B cell (primary cell): ENCODE measurements around the gene RIN3. TPM values are rescaled to one million over a fixed set of nuclear protein-coding genes. Genes with fewer than 3 reads are reported as not detected.
A peak's percentile ranks its signal among the peaks of the same experiment; 100 is the strongest.

Experiments
- ATAC-seq: fragments of 200-7000 bp; cut with Tn5 transposase; one replicate; pipeline ENCODE4 v1.10.0; 2021; ENCODE audit warnings: low read depth, mild to moderate bottlenecking, moderate number of reproducible peaks, moderate library complexity
- CTCF ChIA-PET: fragments of 350-600 bp; sonication (Branson Sonifier 250); formaldehyde crosslinking; loops from one replicate; lab custom pipeline; 2021; ENCODE audit warnings: antibody characterized with exemption, inconsistent platforms; lab: Charles Lee
- POLR2A ChIA-PET: fragments of 350-600 bp; sonication (Branson Sonifier 250); formaldehyde crosslinking; loops from one replicate; lab custom pipeline; 2021; ENCODE audit warnings: antibody characterized with exemption; lab: Charles Lee
- DNase-seq: peaks from one replicate; pipeline ENCODE4 v3.0.0; 2013
- H2AFZ ChIP-seq: 2 replicates; pipeline ENCODE4 v1.6.1; 2012; ENCODE audit warnings: mild to moderate bottlenecking, low read depth, low read length; ENCODE audit not compliant: insufficient read depth, poor library complexity, severe bottlenecking
- H3K27ac ChIP-seq, 2 donors: 1 replicate in 1 of 2; 2 replicates in 1 of 2; pipeline ENCODE4 v1.5.1; 2012 to 2013; ENCODE audit warnings: low read length in 2 of 2, mild to moderate bottlenecking in 2 of 2, moderate library complexity in 1 of 2
- H3K27me3 ChIP-seq, 4 experiments: fragments of 200-600 bp in 1 of 4; sonication (generic) in 1 of 4; replicated peaks in 1 of 4; 1 replicate in 2 of 4; 2 replicates in 2 of 4; pipeline versions ENCODE4 v1.6.1 to v1.7.0; 2013 to 2016; ENCODE audit warnings: low read length in 3 of 4, mild to moderate bottlenecking in 2 of 4, mixed read lengths in 1 of 4, moderate library complexity in 1 of 4; ENCODE audit not compliant: insufficient read depth in 4 of 4, control insufficient read depth in 3 of 4; ENCODE audit errors: control extremely low read depth in 1 of 4
- H3K36me3 ChIP-seq, 2 experiments: replicated peaks in 1 of 2; 1 replicate in 1 of 2; 2 replicates in 1 of 2; pipeline versions ENCODE4 v1.6.1 to v1.7.1; 2013; ENCODE audit warnings: low read length in 1 of 2; ENCODE audit not compliant: insufficient read depth in 2 of 2, control insufficient read depth in 1 of 2; ENCODE audit errors: control extremely low read depth in 1 of 2, extremely low read depth in 1 of 2
- H3K4me1 ChIP-seq, 2 donors: fragments of 200-600 bp in 1 of 2; sonication (generic) in 1 of 2; 1 replicate in 1 of 2; 2 replicates in 1 of 2; pipeline versions ENCODE4 v1.5.1 to v1.6.1; 2013 to 2017; ENCODE audit warnings: low read length in 2 of 2; ENCODE audit not compliant: control insufficient read depth in 2 of 2, insufficient read depth in 2 of 2
- H3K4me2 ChIP-seq: replicated peaks from 2 replicates; pipeline ENCODE3; 2012; ENCODE audit warnings: mild to moderate bottlenecking, low read depth, low read length; ENCODE audit not compliant: poor library complexity, severe bottlenecking
- H3K4me3 ChIP-seq, 5 experiments: fragments of 200-600 bp in 1 of 5; sonication (generic) in 1 of 5; 1 replicate in 3 of 5; 2 replicates in 2 of 5; pipeline versions ENCODE4 v1.5.1 to v1.7.0; 2011 to 2016; ENCODE audit warnings: low read length in 4 of 5, mild to moderate bottlenecking in 4 of 5, low read depth in 2 of 5, control low read depth in 1 of 5, moderate library complexity in 1 of 5; ENCODE audit not compliant: insufficient read depth in 1 of 5; ENCODE audit errors: control extremely low read depth in 1 of 5, extremely low read depth in 1 of 5
- H3K79me2 ChIP-seq: fragments of 200-600 bp; sonication (generic); one replicate; pipeline ENCODE4 v1.6.0; 2016; ENCODE audit warnings: low read length; ENCODE audit not compliant: control insufficient read depth, insufficient read depth
- H3K9ac ChIP-seq: fragments of 200-600 bp; sonication (generic); 2 replicates; pipeline ENCODE4 v1.6.1; 2017; ENCODE audit warnings: mild to moderate bottlenecking, low read length, moderate library complexity
- H3K9me3 ChIP-seq, 3 donors: one replicate each; pipeline versions ENCODE4 v1.6.1 to v1.7.1; 2013; ENCODE audit warnings: low read length in 2 of 3; ENCODE audit not compliant: control insufficient read depth in 2 of 3, insufficient read depth in 1 of 3; ENCODE audit errors: control extremely low read depth in 1 of 3
- H4K20me1 ChIP-seq: 2 replicates; pipeline ENCODE4 v1.6.0; 2012; ENCODE audit warnings: mild to moderate bottlenecking, low read length; ENCODE audit not compliant: insufficient read depth, control insufficient read depth, poor library complexity, severe bottlenecking
- H3K27ac Mint-ChIP-seq: one replicate; pipeline ENCODE4 v1.8.0; 2021; ENCODE audit warnings: mixed read lengths
- H3K27me3 Mint-ChIP-seq: one replicate; pipeline ENCODE4 v1.8.0; 2021; ENCODE audit warnings: mixed read lengths
- H3K4me1 Mint-ChIP-seq: one replicate; pipeline ENCODE4 v1.8.0; 2021; ENCODE audit warnings: mixed read lengths
- H3K4me3 Mint-ChIP-seq: one replicate; pipeline ENCODE4 v1.8.0; 2021; ENCODE audit warnings: mixed read lengths
- H3K9me3 Mint-ChIP-seq: one replicate; pipeline ENCODE4 v1.8.0; 2022; ENCODE audit warnings: mixed read lengths; ENCODE audit not compliant: insufficient read depth
- EZH2 ChIP-seq: IDR thresholded peaks from 2 replicates; pipeline ENCODE4 v1.6.1; 2012; ENCODE audit warnings: borderline replicate concordance, low read depth, mild to moderate bottlenecking, moderate library complexity, low read length; ENCODE audit not compliant: insufficient read depth, poor library complexity, severe bottlenecking
- WGBS: methylation state at CpG from one replicate; pipeline ENCODE4 v1.1.5; 2013; ENCODE audit warnings: missing lambda C conversion rate; ENCODE audit not compliant: insufficient coverage; 5-methylcytosine and 5-hydroxymethylcytosine counted together
- intact Hi-C: fragments of 100-400 bp; cut with micrococcal nuclease; formaldehyde crosslinking; loops from one replicate; pipeline ENCODE4 v1.10.0; 2022
- polyA plus RNA-seq: library from polyadenylated mRNA; depleted of rRNA; stranded (reverse); fragments of >200 nt; gene quantifications from 2 replicates; pipeline ENCODE4 v1.2.3, GENCODE V29; 2012
- total RNA-seq, 2 donors: library from RNA; stranded (reverse); fragments of 120-200 nt in 1 of 2; gene quantifications; 1 replicate in 1 of 2; 2 replicates in 1 of 2; pipeline versions ENCODE4 v1.2.3 to v1.2.4, GENCODE V29; 2013 to 2022
- TF ChIP-seq, protein P1 (sequence below): fragments of 200-600 bp; IDR thresholded peaks from one replicate; pipeline ENCODE4 v1.8.0; 2022; ENCODE audit warnings: antibody characterized with exemption, mild to moderate bottlenecking

The RIN3 gene
- total and polyA plus RNA-seq, 2 donors (not counting 1 experiment from before 2014, with no cell fraction given) = 62.1 to 123 TPM

DNA sequence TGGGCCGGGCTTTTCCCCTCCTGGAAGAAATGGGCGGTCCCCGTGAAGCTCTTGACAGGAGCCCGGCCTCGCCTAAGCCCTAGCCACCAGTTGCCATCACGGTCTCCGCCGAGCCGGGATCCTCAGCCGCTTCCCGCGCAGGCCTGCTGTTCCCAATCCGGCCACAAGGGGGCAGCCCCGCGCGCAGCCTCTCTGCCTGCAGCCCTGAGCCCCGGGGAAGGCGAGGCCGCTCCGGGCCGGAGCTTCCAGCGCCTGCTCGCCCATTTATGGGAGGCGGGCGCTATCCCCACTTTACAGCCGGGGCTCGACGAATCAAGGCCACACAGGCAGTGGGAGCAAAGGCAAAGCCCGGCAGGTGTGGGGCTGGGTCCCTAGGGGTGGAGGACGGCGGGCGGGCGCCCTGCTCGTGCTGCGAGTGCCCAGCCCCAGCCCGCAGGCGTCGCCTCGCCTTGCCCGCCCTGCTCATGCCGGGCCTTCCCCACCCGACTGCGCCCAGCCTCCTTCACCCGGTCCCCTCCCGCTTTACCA lies 173.4 kb downstream of the RIN3 start:
- H3K36me3 ChIP-seq = peaks cover 6 to 68% of the 10 kb centered on the region in 2 experiments
- no peak overlapping the region for H3K9ac ChIP-seq
- peak; percentile 35 for DNase-seq
- peak overlapping the region in 1 of 2 donors; percentile 56 for H3K27ac ChIP-seq
- H4K20me1 ChIP-seq = peaks cover 77% of the 10 kb centered on the region
- Mint-ChIP-seq H3K9me3 (no peaks in the 10 kb centered on the region), H3K4me1 (peaks cover 2% of the 10 kb centered on the region), H3K27ac (no peak overlapping the region), H3K27me3 (no peaks in the 10 kb centered on the region), H3K4me3 (no peak overlapping the region)
- peaks cover 0 to 6% (median 0%) of the 10 kb centered on the region in 3 donors for H3K9me3 ChIP-seq
- no peaks in the 10 kb centered on the region for H3K4me1 ChIP-seq
- peak overlapping the region; percentile 46 for H2AFZ ChIP-seq
- H3K4me2 ChIP-seq = peak overlapping the region; percentile 22
- intact Hi-C loops = loop anchor here (2.0 to 10.0 kb wide), 2 partner anchors 98 to 552 kb away; no protein-coding TSS in a partner anchor
- ATAC-seq = peak; percentile 82
- no peak overlapping the region for H3K4me3 ChIP-seq
- TF ChIP-seq, protein P1, sequence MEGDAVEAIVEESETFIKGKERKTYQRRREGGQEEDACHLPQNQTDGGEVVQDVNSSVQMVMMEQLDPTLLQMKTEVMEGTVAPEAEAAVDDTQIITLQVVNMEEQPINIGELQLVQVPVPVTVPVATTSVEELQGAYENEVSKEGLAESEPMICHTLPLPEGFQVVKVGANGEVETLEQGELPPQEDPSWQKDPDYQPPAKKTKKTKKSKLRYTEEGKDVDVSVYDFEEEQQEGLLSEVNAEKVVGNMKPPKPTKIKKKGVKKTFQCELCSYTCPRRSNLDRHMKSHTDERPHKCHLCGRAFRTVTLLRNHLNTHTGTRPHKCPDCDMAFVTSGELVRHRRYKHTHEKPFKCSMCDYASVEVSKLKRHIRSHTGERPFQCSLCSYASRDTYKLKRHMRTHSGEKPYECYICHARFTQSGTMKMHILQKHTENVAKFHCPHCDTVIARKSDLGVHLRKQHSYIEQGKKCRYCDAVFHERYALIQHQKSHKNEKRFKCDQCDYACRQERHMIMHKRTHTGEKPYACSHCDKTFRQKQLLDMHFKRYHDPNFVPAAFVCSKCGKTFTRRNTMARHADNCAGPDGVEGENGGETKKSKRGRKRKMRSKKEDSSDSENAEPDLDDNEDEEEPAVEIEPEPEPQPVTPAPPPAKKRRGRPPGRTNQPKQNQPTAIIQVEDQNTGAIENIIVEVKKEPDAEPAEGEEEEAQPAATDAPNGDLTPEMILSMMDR = peak; percentile 98
- no peak for TF ChIP-seq EZH2
- 47% methylated on average over 37 of the region's 45 CpGs for WGBS
- CTCF ChIA-PET = interaction anchor here (0.6 to 7.4 kb wide), 29 partner anchors 9 to 1321 kb away, joined by 3 to 62 read pairs (median 6); no protein-coding TSS in a partner anchor
- POLR2A ChIA-PET = interaction anchor here (0.6 to 1.2 kb wide), 2 partner anchors 10 to 12 kb away, joined by 4 read pairs; no protein-coding TSS in a partner anchor
- no peaks in the 10 kb centered on the region for H3K27me3 ChIP-seq
- peaks cover 9% of the 10 kb centered on the region for H3K79me2 ChIP-seq
